ENCODE measurements around the gene PCDHGB6.
"Not testable (repeated sequence)": the region's sequence is repeated elsewhere in the genome, so short reads cannot be mapped to it uniquely, and the experiment has no call there.

GRCh38 chr5:141415275-141415618 lies 7.4 kb downstream of the PCDHGB6 start:
- TF ChIP-seq CTCF (IDR thresholded peaks at IDR 0.05; ENCODE audit: poor library complexity); EZH2phosphoT487 (IDR thresholded peaks at IDR 0.05; ENCODE audit: low read depth, severe bottlenecking, unreplicated experiment): not testable (repeated sequence)
